ENCODE results near the gene PYDC1. TPM values are rescaled to one million over a fixed set of nuclear protein-coding genes. Genes with fewer than 3 reads are reported as not detected.
A peak's percentile ranks its signal among the peaks of the same experiment; 100 is the strongest.
"Not testable (repeated sequence)": the region's sequence is repeated elsewhere in the genome, so short reads cannot be mapped to it uniquely, and the experiment has no call there.

The PYDC1 gene
- total and polyA plus RNA-seq, 11 donors, result not detected

DNA sequence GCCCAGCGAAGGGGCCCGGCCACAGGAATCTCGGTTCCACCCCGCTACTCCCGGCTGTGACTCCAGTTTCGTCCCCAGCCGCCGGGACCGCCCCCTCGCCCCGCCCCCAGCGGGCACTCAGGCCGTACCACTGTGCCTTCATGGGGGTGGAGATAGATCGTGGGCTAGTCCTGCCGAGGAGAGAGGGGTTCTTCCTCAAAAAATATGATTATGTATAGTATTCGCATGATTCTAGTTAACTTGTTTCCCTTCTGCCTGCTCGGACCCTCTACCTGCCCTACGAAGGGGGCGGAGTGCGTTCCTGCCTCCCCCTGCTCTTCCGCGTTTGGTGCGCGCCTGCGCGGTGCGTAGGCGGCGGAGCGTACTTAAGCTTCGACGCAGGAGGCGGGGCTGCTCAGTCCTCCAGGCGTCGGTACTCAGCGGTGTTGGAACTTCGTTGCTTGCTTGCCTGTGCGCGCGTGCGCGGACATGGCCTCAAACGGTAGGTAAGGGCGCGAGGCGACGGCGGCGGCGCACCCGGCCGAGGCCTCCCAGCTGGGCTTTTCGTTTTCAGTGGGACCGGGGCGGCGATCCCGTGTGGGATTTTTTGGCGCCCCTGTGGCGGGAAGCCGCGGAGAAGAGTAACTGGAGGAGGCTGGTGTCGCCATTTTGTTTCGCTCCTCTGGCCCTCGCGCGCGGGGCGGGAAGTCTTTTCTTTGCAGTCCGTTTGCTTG lies 37.0 kb downstream of the PYDC1 start, which contains the start of gene FUS:
TSS of gene FUS (plus strand) at position 393 of the 713 bp plus-strand sequence. CDS start at position 469, 76 bp downstream.
- Histone ChIP-seq H3K36me3 (peaks cover 0 to 34% (median 26%) of the 10 kb centered on the region in 9 donors), H3K4me3 (peak within 1 kb of the TSS; percentile 60 to 99 (median 86)), H3K9me3 (no peaks in the 10 kb centered on the region), H3K27ac (peak within 1 kb of the TSS; percentile 87 to 99 (median 94)), H3K4me1 (peaks cover 0 to 47% (median 37%) of the 10 kb centered on the region in 12 donors), H3K27me3 (peaks cover 0 to 5% (median 0%) of the 10 kb centered on the region in 9 donors)
- WGBS, 4 donors, result 0% methylated on average over 39 to 69 of the region's 69 CpGs
- peak; percentile 67 to 96 for TF ChIP-seq POLR2A (IDR thresholded peaks at IDR 0.05)
- peak in 1 of 12 donors; percentile 8 for TF ChIP-seq CTCF (IDR thresholded peaks at IDR 0.05)
- intact Hi-C loops (cut with DNase I), result loop anchor here in 9 of 10 donors (2.0 to 10.0 kb wide), 6 partner anchors 37 to 277 kb away; partner anchors contain the start of genes ZNF843 (in 5 of the 9), ARMC5 (in 3 of the 9), ZNF646 (in 1 of the 9) and ZNF668 (in 1 of the 9)
- DNase-seq (peak; percentile 91 to 96 (median 93)), ATAC-seq (peak; percentile 84 to 90 (median 88))

DNA sequence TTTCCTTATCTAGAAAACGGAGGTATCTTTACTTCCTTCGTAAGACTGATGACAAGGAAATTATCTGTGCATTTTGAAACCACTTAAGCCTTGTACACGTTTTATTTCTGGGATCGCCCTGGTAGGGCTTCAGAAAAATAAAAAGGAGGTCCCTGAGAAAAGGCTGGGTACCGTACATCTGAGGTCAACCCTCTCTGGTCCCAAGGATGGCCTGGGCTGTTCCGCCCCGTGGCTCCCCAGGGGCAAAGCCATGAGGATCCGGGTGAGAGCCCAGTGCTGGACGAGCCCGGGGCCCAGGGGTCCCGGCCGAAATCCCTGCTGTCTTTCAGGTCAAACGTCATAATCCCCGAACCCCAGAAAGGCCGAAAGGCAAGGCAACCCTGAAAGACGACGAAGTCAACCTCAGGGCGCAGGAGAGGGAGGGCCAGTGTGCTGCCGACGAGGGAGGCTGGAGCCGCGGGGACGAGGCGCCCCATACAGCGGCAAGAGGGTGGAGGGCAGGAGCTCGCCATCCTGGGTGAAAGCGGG lies 37.7 kb downstream of the PYDC1 start:
- Histone ChIP-seq H3K36me3 (peaks cover 0 to 27% (median 20%) of the 10 kb centered on the region in 9 donors), H3K4me3 (peak overlapping the region; percentile 60 to 99 (median 86)), H3K4me1 (peaks cover 0 to 47% (median 36%) of the 10 kb centered on the region in 12 donors), H3K27me3 (peaks cover 0 to 5% (median 0%) of the 10 kb centered on the region in 9 donors), H3K27ac (peak overlapping the region; percentile 87 to 99 (median 94)), H3K9me3 (no peaks in the 10 kb centered on the region)
- no peak for TF ChIP-seq CTCF (IDR thresholded peaks at IDR 0.05)
- TF ChIP-seq POLR2A (IDR thresholded peaks at IDR 0.05), result peak in 1 of 2 donors; percentile 10
- DNase-seq (no peak), ATAC-seq (peak in 1 of 4 donors; percentile 28)
- 1 to 2% (median 2%) methylated on average over 27 of the region's 27 CpGs for WGBS, 4 donors
- intact Hi-C loops (cut with DNase I), result loop anchor here in 4 of 10 donors (2.0 to 10.0 kb wide), 2 partner anchors 36 to 276 kb away; partner anchors contain the start of gene ARMC5 (in 1 of the 4)

DNA sequence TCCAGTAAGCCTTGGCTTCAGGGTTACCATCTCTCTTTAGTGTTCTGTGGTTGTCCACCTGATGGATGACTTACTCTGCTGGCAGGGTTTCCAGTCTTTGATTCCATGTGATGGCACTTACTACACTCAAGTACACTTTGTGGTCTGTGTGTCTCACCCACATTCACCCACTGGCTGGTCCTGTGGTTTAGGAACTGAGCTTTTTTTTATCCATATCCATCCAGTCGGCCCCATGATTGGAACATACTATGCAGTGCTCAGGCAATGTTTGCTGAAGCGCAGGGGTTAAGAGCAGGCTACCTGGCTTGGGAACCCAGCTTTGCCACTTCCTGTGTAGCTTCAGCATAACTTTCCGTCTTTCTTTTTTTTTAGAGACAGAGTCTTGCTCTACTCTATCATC lies 39.8 kb downstream of the PYDC1 start:
- 65 to 80% (median 75%) methylated on average over 3 of the region's 3 CpGs for WGBS, 4 donors
- peaks cover 0 to 27% (median 17%) of the 10 kb centered on the region in 12 donors for H3K4me1 ChIP-seq
- H3K27ac ChIP-seq, result no peak overlapping the region
- H3K4me3 ChIP-seq, result no peak overlapping the region
- ATAC-seq (no peak), DNase-seq (no peak)
- TF ChIP-seq CTCF (IDR thresholded peaks at IDR 0.05) (no peak), POLR2A (IDR thresholded peaks at IDR 0.05) (no peak)
- H3K36me3 ChIP-seq, result peaks cover 0 to 6% (median 0%) of the 10 kb centered on the region in 9 donors
- H3K9me3 ChIP-seq, result no peaks in the 10 kb centered on the region
- peaks cover 0 to 5% (median 0%) of the 10 kb centered on the region in 9 donors for H3K27me3 ChIP-seq
- intact Hi-C loops (cut with DNase I), result loop anchor here in 1 of 10 donors (10.0 kb wide), 1 partner anchor 278 kb away; the partner anchor contains the start of gene ARMC5

DNA sequence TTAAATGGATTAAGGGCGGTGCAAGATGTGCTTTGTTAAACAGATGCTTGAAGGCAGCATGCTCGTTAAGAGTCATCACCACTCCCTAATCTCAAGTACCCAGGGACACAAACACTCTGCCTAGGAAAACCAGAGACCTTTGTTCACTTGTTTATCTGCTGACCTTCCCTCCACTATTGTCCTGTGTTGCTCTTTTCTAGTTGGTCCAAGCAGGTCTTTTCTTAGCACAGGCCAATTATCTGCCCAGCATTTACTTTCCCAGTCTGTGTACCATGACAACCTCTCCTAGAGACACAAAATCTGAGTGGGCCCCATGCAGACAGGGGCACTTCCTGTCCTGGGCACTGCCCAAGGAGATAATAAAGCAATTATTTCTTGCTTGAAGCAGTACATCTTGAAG lies 46.9 kb downstream of the PYDC1 start:
- peak overlapping the region in 9 of 12 donors; percentile 15 to 91 (median 69) for H3K27ac ChIP-seq
- peak; percentile 94 to 98 (median 98) for ATAC-seq
- not testable (repeated sequence) for DNase-seq, H3K4me1 ChIP-seq, H3K27me3 ChIP-seq, H3K4me3 ChIP-seq, H3K9me3 ChIP-seq, H3K36me3 ChIP-seq
- intact Hi-C loops (cut with DNase I), result loop anchor here in 1 of 10 donors (10.0 kb wide), 1 partner anchor 285 kb away; the partner anchor contains the start of gene ARMC5
- WGBS, 4 donors, result 30% methylated on average over 2 of the region's 2 CpGs; no CpG with 5 or more reads in 3 of the 4 donors
